Astrocyte (in vitro differentiated cells and primary cell): ENCODE data around the gene ZNRF4. TPM values are rescaled to one million over a fixed set of nuclear protein-coding genes. Genes with fewer than 3 reads are reported as not detected.

Experiments
- DNase-seq: peaks from one replicate; pipeline ENCODE4 v3.0.0-alpha.2; 2010; ENCODE audit warnings: low read depth
- FAIRE-seq: peaks from 2 replicates; lab custom pipeline; 2011; peaks lifted over from hg19 to GRCh38; lab: Jason Lieb, UNC
- H2AFZ ChIP-seq: 2 replicates; pipeline ENCODE4 v1.6.0; 2012; ENCODE audit warnings: low read depth, low read length, inconsistent platforms
- H3K27ac ChIP-seq: 2 replicates; pipeline ENCODE4 v1.5.1; 2011; ENCODE audit warnings: low read depth, low read length, inconsistent platforms
- H3K27me3 ChIP-seq: 2 replicates; pipeline ENCODE4 v1.6.0; 2011; ENCODE audit warnings: low read length, inconsistent platforms; ENCODE audit not compliant: insufficient read depth
- H3K36me3 ChIP-seq: 2 replicates; pipeline ENCODE4 v1.5.1; 2011; ENCODE audit warnings: low read length, inconsistent platforms; ENCODE audit not compliant: insufficient read depth
- H3K4me1 ChIP-seq: 2 replicates; pipeline ENCODE4 v1.5.1; 2011; ENCODE audit warnings: low read length, inconsistent platforms; ENCODE audit not compliant: insufficient read depth
- H3K4me2 ChIP-seq: 2 replicates; pipeline ENCODE4 v1.6.0; 2012; ENCODE audit warnings: low read length, inconsistent platforms
- H3K4me3 ChIP-seq: 2 replicates; pipeline ENCODE4 v1.5.1; 2011; ENCODE audit warnings: low read depth, mild to moderate bottlenecking, low read length, inconsistent platforms; ENCODE audit not compliant: insufficient read depth
- H3K79me2 ChIP-seq: 2 replicates; pipeline ENCODE4 v1.6.0; 2012; ENCODE audit warnings: mild to moderate bottlenecking, low read length, inconsistent platforms; ENCODE audit not compliant: insufficient read depth
- H3K9ac ChIP-seq: 2 replicates; pipeline ENCODE4 v1.6.0; 2012; ENCODE audit warnings: mild to moderate bottlenecking, low read length, inconsistent platforms
- H3K9me3 ChIP-seq: 2 replicates; pipeline ENCODE4 v1.5.1; 2012; ENCODE audit warnings: low read depth, mild to moderate bottlenecking, low read length, inconsistent platforms; ENCODE audit not compliant: insufficient read depth
- H4K20me1 ChIP-seq: 2 replicates; pipeline ENCODE4 v1.6.0; 2012; ENCODE audit warnings: low read length, inconsistent platforms; ENCODE audit not compliant: insufficient read depth
- H3K27ac Mint-ChIP-seq: one replicate; pipeline ENCODE4 v1.8.0; 2021; ENCODE audit warnings: mild to moderate bottlenecking, mixed read lengths; ENCODE audit not compliant: unreplicated experiment
- H3K27me3 Mint-ChIP-seq: one replicate; pipeline ENCODE4 v1.8.0; 2021; ENCODE audit warnings: low read depth, mixed read lengths; ENCODE audit not compliant: unreplicated experiment
- H3K36me3 Mint-ChIP-seq: one replicate; pipeline ENCODE4 v1.8.0; 2021; ENCODE audit warnings: low read depth, mixed read lengths; ENCODE audit not compliant: unreplicated experiment
- H3K4me1 Mint-ChIP-seq: one replicate; pipeline ENCODE4 v1.8.0; 2021; ENCODE audit warnings: low read depth, mixed read lengths; ENCODE audit not compliant: unreplicated experiment
- H3K4me3 Mint-ChIP-seq: one replicate; pipeline ENCODE4 v1.8.0; 2021; ENCODE audit warnings: mild to moderate bottlenecking, moderate library complexity, mixed read lengths; ENCODE audit not compliant: unreplicated experiment
- H3K9me3 Mint-ChIP-seq: one replicate; pipeline ENCODE4 v1.8.0; 2021; ENCODE audit warnings: mild to moderate bottlenecking, mixed read lengths; ENCODE audit not compliant: unreplicated experiment
- EZH2 ChIP-seq: IDR thresholded peaks from 2 replicates; pipeline ENCODE4 v1.6.1; 2012; ENCODE audit warnings: mild to moderate bottlenecking, low read length, inconsistent platforms; ENCODE audit not compliant: insufficient read depth
- total RNA-seq: library from RNA; stranded (reverse); gene quantifications from 2 replicates; pipeline ENCODE4 v1.2.1, GENCODE V29; 2021
- TF ChIP-seq, protein P1 (sequence below): IDR thresholded peaks from 2 replicates; pipeline ENCODE4 v1.5.1; 2011; ENCODE audit warnings: low read depth, mild to moderate bottlenecking, inconsistent platforms, low read length, moderate library complexity; ENCODE audit not compliant: insufficient read depth

Gene ZNRF4
- total RNA-seq, 1 donor from 2014 or later: not detected

DNA sequence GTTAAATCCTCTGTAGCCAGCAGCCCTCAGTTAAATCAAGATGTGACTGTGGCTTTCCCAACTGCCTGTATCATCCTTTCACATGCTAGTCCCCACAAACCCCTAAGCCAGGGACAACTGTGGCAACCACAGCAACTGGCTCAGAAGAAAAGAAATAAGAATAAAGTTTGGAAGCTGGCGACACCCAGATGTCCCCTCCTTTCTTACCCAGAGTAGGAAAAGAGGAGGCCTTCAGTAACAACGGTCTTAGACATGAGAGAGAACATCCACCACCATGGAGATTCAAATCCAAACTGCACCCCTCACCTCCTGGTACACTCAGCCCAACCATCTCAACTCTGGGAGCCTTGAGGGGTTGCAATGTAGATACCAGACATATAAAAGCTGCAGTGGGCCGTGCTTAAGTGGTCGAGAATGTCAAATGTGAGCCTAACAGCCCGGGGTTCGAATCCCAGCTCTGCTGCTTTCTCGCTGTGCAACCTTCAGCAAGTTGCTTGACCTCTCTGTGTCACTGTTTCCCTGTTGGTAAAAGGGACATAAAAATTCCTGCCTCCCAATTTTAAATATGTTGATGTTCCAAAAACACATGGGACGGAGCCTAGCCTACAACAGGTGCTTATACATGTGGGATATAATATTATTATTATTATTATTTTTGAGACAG lies 23.8 kb downstream of the ZNRF4 start:
- Histone ChIP-seq H3K9me3 (peaks cover 15% of the 10 kb centered on the region), H3K27ac (no peak overlapping the region), H3K4me2 (no peak overlapping the region), H3K79me2 (no peaks in the 10 kb centered on the region), H4K20me1 (no peaks in the 10 kb centered on the region), H3K4me3 (no peak overlapping the region), H3K27me3 (peaks cover 22% of the 10 kb centered on the region), H3K4me1 (no peaks in the 10 kb centered on the region), H3K9ac (no peak overlapping the region), H2AFZ (no peak overlapping the region), H3K36me3 (no peaks in the 10 kb centered on the region)
- no peaks in the 10 kb centered on the region for H3K4me1 Mint-ChIP-seq
- H3K4me3 Mint-ChIP-seq: no peak overlapping the region
- no peaks in the 10 kb centered on the region for H3K36me3 Mint-ChIP-seq
- FAIRE-seq (no peak), DNase-seq (no peak)
- peaks cover 44% of the 10 kb centered on the region for H3K27me3 Mint-ChIP-seq
- peaks cover 3% of the 10 kb centered on the region for H3K9me3 Mint-ChIP-seq
- TF ChIP-seq, protein P1, sequence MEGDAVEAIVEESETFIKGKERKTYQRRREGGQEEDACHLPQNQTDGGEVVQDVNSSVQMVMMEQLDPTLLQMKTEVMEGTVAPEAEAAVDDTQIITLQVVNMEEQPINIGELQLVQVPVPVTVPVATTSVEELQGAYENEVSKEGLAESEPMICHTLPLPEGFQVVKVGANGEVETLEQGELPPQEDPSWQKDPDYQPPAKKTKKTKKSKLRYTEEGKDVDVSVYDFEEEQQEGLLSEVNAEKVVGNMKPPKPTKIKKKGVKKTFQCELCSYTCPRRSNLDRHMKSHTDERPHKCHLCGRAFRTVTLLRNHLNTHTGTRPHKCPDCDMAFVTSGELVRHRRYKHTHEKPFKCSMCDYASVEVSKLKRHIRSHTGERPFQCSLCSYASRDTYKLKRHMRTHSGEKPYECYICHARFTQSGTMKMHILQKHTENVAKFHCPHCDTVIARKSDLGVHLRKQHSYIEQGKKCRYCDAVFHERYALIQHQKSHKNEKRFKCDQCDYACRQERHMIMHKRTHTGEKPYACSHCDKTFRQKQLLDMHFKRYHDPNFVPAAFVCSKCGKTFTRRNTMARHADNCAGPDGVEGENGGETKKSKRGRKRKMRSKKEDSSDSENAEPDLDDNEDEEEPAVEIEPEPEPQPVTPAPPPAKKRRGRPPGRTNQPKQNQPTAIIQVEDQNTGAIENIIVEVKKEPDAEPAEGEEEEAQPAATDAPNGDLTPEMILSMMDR: no peak
- no peak for TF ChIP-seq EZH2
- H3K27ac Mint-ChIP-seq: no peak overlapping the region

- no peak overlapping the region for H3K27ac Mint-ChIP-seq
- H3K9ac ChIP-seq: no peak overlapping the region
- no peak overlapping the region for H3K27ac ChIP-seq
- FAIRE-seq (no peak), DNase-seq (no peak)
- H3K36me3 ChIP-seq: no peaks in the 10 kb centered on the region
- H4K20me1 ChIP-seq: no peaks in the 10 kb centered on the region
- H3K4me3 Mint-ChIP-seq: no peak overlapping the region
- no peak overlapping the region for H3K4me3 ChIP-seq
- no peak for TF ChIP-seq EZH2
- TF ChIP-seq, protein P1: no peak
- no peak overlapping the region for H2AFZ ChIP-seq
- H3K27me3 ChIP-seq: peaks cover 20% of the 10 kb centered on the region
- no peaks in the 10 kb centered on the region for H3K79me2 ChIP-seq
- peaks cover 42% of the 10 kb centered on the region for H3K27me3 Mint-ChIP-seq
- H3K4me2 ChIP-seq: no peak overlapping the region
- peaks cover 3% of the 10 kb centered on the region for H3K9me3 Mint-ChIP-seq
- H3K4me1 Mint-ChIP-seq: no peaks in the 10 kb centered on the region
- H3K9me3 ChIP-seq: peaks cover 15% of the 10 kb centered on the region
- no peaks in the 10 kb centered on the region for H3K36me3 Mint-ChIP-seq
- peaks cover 3% of the 10 kb centered on the region for H3K4me1 ChIP-seq
These were observed 24.7 kb downstream of the ZNRF4 start for GRCh38 chr19:5479958-5480357.

GRCh38 chr19:5480427-5480836 lies 25.2 kb downstream of the ZNRF4 start:
- peaks cover 44% of the 10 kb centered on the region for H3K27me3 Mint-ChIP-seq
- no peak overlapping the region for H3K27ac Mint-ChIP-seq
- Histone ChIP-seq H3K4me2 (no peak overlapping the region), H3K4me1 (peaks cover 3% of the 10 kb centered on the region), H3K9me3 (peaks cover 15% of the 10 kb centered on the region), H3K36me3 (no peaks in the 10 kb centered on the region), H3K27ac (no peak overlapping the region), H2AFZ (no peak overlapping the region), H3K27me3 (peaks cover 24% of the 10 kb centered on the region), H4K20me1 (no peaks in the 10 kb centered on the region), H3K9ac (no peak overlapping the region), H3K79me2 (no peaks in the 10 kb centered on the region), H3K4me3 (no peak overlapping the region)
- DNase-seq (no peak), FAIRE-seq (no peak)
- H3K9me3 Mint-ChIP-seq: peaks cover 3% of the 10 kb centered on the region
- H3K4me3 Mint-ChIP-seq: no peak overlapping the region
- H3K36me3 Mint-ChIP-seq: no peaks in the 10 kb centered on the region
- no peaks in the 10 kb centered on the region for H3K4me1 Mint-ChIP-seq
- TF ChIP-seq, protein P1: peak; percentile 34
- TF ChIP-seq EZH2: no peak
